K562 (cell line): ENCODE data around the gene PIMREG. TPM values are rescaled to one million over a fixed set of nuclear protein-coding genes. Genes with fewer than 3 reads are reported as not detected.

ENCODE experiments used
- BCLAF1 ChIP-seq, 2 experiments: fragments of 450-650 bp in 1 of 2; IDR thresholded peaks; 2 replicates each; pipeline ENCODE4 v1.6.1; 2011 to 2017; ENCODE audit warnings: low read depth in 2 of 2, antibody characterized with exemption in 1 of 2, borderline replicate concordance in 1 of 2, low read length in 1 of 2, mild to moderate bottlenecking in 1 of 2, mixed read lengths in 1 of 2; ENCODE audit not compliant: control insufficient read depth in 1 of 2
- C11orf30 ChIP-seq: fragments of 450-650 bp; IDR thresholded peaks from 2 replicates; pipeline ENCODE4 v1.6.1; 2016; ENCODE audit warnings: low read depth, mild to moderate bottlenecking
- CHD7 ChIP-seq: fragments of 200-600 bp; sonication (generic); IDR thresholded peaks from one replicate; pipeline ENCODE4 v1.6.1; 2012; ENCODE audit warnings: mild to moderate bottlenecking, low read depth, low read length, inconsistent platforms
- FOSL1 ChIP-seq: fragments of 200-800 bp; sonication (Bioruptor generic); conservative IDR thresholded peaks from 2 replicates; pipeline ENCODE4 v1.6.1; 2016; ENCODE audit warnings: missing genetic modification characterization, missing compliant biosample characterization
- MAFG ChIP-seq: fragments of 450-650 bp; conservative IDR thresholded peaks from 2 replicates; pipeline ENCODE4 v1.6.1; 2016; ENCODE audit warnings: missing genetic modification characterization, missing compliant biosample characterization
- NFIC ChIP-seq: fragments of 450-650 bp; IDR thresholded peaks from 2 replicates; pipeline ENCODE4 v1.6.1; 2017; ENCODE audit warnings: mild to moderate bottlenecking, inconsistent platforms
- TCF15 ChIP-seq: fragments of 250-450 bp; sonication (Bioruptor Pico); IDR thresholded peaks from 2 replicates; pipeline ENCODE4 v1.8.0; 2022; ENCODE audit warnings: moderate library complexity, mild to moderate bottlenecking, inconsistent platforms
- TSHZ1 ChIP-seq: fragments of 250-450 bp; sonication (Bioruptor Pico); IDR thresholded peaks from 2 replicates; pipeline ENCODE4 v1.4.0; 2020; ENCODE audit warnings: mild to moderate bottlenecking, moderate library complexity
- polyA plus RNA-seq, 8 experiments: library from polyadenylated mRNA; depleted of rRNA in 4 of 8; stranded (reverse) in 5 of 8; unstranded in 3 of 8; fragments of >200 nt; fragmentation: Nextera tagmentation in 2 of 8; fragmentation: Illumina TruSeq in 1 of 8; extraction: Ambion mirVana in 2 of 8; extraction: Trizol in 1 of 8; gene quantifications; 2 replicates each; pipeline versions ENCODE4 v1.2.1 to v1.2.3, GENCODE V29; 2011 to 2014; ENCODE audit warnings: inconsistent platforms in 1 of 8, missing spikeins in 1 of 8
- total RNA-seq, 7 experiments: library from RNA; depleted of rRNA in 6 of 7; stranded (reverse); fragments of >200 nt in 6 of 7; fragmentation: Illumina TruSeq in 2 of 7; extraction: Trizol in 2 of 7; gene quantifications; 2 replicates each; pipeline versions ENCODE4 v1.2.1 to v1.2.3, GENCODE V29; 2011 to 2021; ENCODE audit warnings: low replicate concordance in 1 of 7

Gene PIMREG
- total and polyA plus RNA-seq, 9 of the 15 experiments (the other 6 are each of a cell fraction or from before 2014, with no cell fraction given), result 1.1 to 16.7 (median 9.4) TPM

GRCh38 chr17:6460531-6461161 is 16.4 kb downstream of the PIMREG start (continued):
- TF ChIP-seq CHD7 (no peak), FOSL1 (no peak), NFIC (0 out of 2 replicates have a peak, but pooled peaks have one; percentile 27), MAFG (tag) (no peak), BCLAF1 (IDR thresholded peaks at IDR 0.05; ENCODE audit: borderline replicate concordance in 1 of 2, control insufficient read depth in 1 of 2, low read depth in 2 of 2, low read length in 1 of 2) (no peak), TSHZ1 (CRISPR knock-in tag) (no peak), TCF15 (CRISPR knock-in tag) (no peak), C11orf30 (no peak)
